Posterior vena cava (tissue), 2 donors: ENCODE data around the gene TLCD3B. TPM values are rescaled to one million over a fixed set of nuclear protein-coding genes. Genes with fewer than 3 reads are reported as not detected.

Experiments used
- DNase-seq: peaks from one replicate; pipeline ENCODE4 v3.0.0-alpha.2; 2020; ENCODE audit warnings: low spot score
- intact Hi-C, 2 donors: fragments of 100-400 bp; cut with DNase I; formaldehyde crosslinking; loops; one replicate each; pipeline versions ENCODE4 v1.14.1 to v1.14.2; 2022 to 2023
- long read RNA-seq, 2 donors: library from polyadenylated mRNA; unstranded; transcript quantifications; one replicate each; pipeline ENCODE4 v2.0.0, GENCODE V29; 2020 to 2021
- total RNA-seq, 2 donors: library from RNA; stranded (reverse); fragmentation: NEBNext Ultra II Directional; extraction: Animal tissue kit (Norgen Biotek cat#: 25700); gene quantifications; one replicate each; pipeline ENCODE4 v1.2.1, GENCODE V29; 2021
- donor health status: DM: yes; HTN: yes; CAD: no.
- donor health status: DM: yes; HTN: yes; CAD: no.

The TLCD3B gene
- total RNA-seq: not detected
- long read RNA-seq, donor 1: 0 reads
- long read RNA-seq, donor 2: 0 reads

- DNase-seq: no peak
- intact Hi-C loops: no loop called here
These were observed at the start of gene TLCD3B for GRCh38 chr16:30030841-30031413. TSS of gene TLCD3B (minus strand) at chr16:30031271. CDS start at chr16:30030527, 744 bp downstream.

- no peak for DNase-seq
- intact Hi-C loops: no loop called here
These were observed 48.4 kb upstream of the TLCD3B start for GRCh38 chr16:30079480-30079879.

DNA sequence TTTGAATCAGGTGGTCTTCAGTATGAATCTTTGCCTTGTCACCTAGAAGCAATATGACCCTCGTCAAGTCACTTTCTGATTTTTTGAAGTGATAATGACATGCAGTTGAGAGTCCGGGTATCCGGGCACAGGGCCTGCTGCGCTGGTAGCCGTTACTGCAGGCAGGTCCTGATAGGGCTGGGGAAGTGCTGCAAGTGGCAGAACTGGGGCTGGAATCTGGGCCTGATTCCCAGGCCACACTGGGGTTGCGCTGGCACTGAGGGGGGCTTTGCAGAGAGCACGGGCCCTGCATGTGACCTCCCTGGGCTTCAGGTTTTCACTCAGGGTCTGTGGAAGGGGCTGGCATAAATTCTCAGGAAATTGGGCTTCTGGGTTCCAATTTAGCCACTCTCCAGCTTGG lies 47.7 kb upstream of the TLCD3B start:
- no peak for DNase-seq
- intact Hi-C loops: no loop called here

- no peak for DNase-seq
- intact Hi-C loops: no loop called here
These were observed 46.6 kb upstream of the TLCD3B start for GRCh38 chr16:30077656-30078055.

GRCh38 chr16:30076276-30076791 lies 45.3 kb upstream of the TLCD3B start:
- DNase-seq: peak; percentile 84
- intact Hi-C loops: no loop called here

GRCh38 chr16:30075503-30076275 lies 44.6 kb upstream of the TLCD3B start, which contains the start of gene PPP4C:
TSS of gene PPP4C (plus strand) at chr16:30075994. CDS start at chr16:30076378, 384 bp downstream.
- DNase-seq: peak; percentile 97
- intact Hi-C loops: no loop called here

GRCh38 chr16:30070490-30070889 lies 39.4 kb upstream of the TLCD3B start:
- DNase-seq: no peak
- intact Hi-C loops: no loop called here

DNA sequence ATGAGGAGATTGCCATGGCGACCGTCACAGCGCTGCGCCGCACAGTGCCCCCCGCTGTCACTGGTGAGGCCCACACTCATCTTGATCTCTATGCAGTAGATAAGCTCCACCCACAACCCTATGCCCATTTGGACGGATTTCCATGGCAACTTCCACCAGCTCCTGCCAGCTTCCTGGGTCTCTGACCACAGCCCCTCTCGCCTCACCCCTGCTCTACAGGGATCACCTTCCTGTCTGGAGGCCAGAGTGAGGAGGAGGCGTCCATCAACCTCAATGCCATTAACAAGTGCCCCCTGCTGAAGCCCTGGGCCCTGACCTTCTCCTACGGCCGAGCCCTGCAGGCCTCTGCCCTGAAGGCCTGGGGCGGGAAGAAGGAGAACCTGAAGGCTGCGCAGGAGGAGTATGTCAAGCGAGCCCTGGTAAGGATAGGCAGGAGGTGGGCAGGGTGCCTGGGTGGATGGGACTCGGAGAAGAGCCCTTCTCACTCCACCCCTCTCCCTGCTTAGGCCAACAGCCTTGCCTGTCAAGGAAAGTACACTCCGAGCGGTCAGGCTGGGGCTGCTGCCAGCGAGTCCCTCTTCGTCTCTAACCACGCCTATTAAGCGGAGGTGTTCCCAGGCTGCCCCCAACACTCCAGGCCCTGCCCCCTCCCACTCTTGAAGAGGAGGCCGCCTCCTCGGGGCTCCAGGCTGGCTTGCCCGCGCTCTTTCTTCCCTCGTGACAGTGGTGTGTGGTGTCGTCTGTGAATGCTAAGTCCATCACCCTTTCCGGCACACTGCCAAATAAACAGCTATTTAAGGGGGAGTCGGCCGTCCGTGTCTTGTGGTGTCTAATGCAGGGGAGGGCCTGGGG lies 38.8 kb upstream of the TLCD3B start:
- intact Hi-C loops: no loop called here
- DNase-seq: no peak

DNA sequence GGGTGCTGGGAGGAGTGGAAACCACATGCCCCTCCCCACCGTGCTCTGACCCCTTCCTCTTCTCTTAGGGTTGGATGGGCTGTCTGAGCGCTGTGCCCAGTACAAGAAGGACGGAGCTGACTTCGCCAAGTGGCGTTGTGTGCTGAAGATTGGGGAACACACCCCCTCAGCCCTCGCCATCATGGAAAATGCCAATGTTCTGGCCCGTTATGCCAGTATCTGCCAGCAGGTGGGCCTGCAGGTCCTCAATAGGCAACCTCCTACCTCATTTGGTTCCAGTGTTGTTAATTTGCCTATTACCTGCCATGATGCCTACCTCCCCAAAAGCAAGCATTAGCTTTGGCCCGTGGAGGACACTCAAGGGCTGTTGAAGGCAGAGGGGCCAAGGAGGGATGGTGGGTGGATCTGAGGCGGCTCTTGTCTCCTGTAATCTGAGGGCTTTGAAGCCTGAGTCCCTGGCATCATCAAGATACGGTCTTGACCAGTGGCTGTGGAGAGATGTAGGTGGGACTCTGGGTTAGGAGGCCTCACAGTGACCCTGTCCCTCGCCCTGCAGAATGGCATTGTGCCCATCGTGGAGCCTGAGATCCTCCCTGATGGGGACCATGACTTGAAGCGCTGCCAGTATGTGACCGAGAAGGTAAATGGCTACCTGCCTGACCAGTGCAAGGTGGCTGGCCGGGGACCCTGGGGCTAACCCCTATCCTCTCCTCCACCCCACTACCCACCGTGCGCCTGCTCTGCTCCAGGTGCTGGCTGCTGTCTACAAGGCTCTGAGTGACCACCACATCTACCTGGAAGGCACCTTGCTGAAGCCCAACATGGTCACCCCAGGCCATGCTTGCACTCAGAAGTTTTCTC lies 37.9 kb upstream of the TLCD3B start:
- intact Hi-C loops: no loop called here
- no peak for DNase-seq

GRCh38 chr16:30068333-30068732 lies 37.3 kb upstream of the TLCD3B start:
- DNase-seq: peak; percentile 58
- intact Hi-C loops: no loop called here

DNA sequence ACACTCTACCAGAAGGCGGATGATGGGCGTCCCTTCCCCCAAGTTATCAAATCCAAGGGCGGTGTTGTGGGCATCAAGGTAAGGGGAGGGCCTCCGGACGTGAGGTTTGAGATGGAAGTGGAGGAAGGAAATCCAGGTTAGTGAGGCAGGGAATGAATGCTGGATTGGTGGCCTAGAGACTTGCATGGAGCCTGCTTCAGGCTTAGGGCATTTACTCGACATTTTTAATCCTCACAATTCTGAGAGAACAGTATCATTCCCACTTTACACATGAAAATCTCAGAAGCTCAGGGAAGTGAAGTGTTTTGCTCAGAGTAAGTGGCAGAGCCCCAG lies 36.5 kb upstream of the TLCD3B start:
- DNase-seq: no peak
- intact Hi-C loops: no loop called here

- intact Hi-C loops: no loop called here
- peak; percentile 83 for DNase-seq
These were observed 35.9 kb upstream of the TLCD3B start for GRCh38 chr16:30066761-30067583.

- intact Hi-C loops: no loop called here
- DNase-seq: no peak
These were observed 35.1 kb upstream of the TLCD3B start for GRCh38 chr16:30065943-30066760.

GRCh38 chr16:30065102-30065942 lies 34.3 kb upstream of the TLCD3B start, which contains the start of gene ALDOA:
TSS of gene ALDOA (plus strand) at chr16:30065760. CDS start at chr16:30066898, 1,138 bp downstream.
- DNase-seq: peak; percentile 100
- intact Hi-C loops: no loop called here

DNA sequence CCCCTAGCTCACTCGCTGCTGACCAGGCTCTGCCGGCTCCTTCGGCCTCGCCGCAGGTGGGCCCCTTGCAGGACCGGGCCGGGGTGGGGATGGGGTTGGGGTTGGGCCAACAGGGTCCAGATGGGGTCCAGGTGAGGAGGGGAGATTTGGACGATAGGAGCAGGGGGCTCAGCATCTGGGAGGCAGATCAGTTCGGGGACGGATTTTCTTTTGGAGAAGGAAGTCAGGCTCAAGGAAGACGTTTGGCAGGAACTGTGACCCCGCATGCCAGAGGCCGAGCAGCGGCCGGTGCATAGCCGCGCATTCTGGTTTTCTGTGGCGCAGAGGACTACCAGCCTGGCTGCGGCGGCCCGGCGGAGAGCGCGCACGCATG lies 33.6 kb upstream of the TLCD3B start:
- intact Hi-C loops: no loop called here
- DNase-seq: no peak

- intact Hi-C loops: no loop called here
- DNase-seq: peak; percentile 91
These were observed 33.0 kb upstream of the TLCD3B start for GRCh38 chr16:30063893-30064728.
